Astrocyte of the cerebellum (primary cell): ENCODE measurements around the gene DIAPH2.

ENCODE experiments used
- DNase-seq: peaks from one replicate; pipeline ENCODE4 v3.0.0-alpha.2; 2011; ENCODE audit warnings: low read depth
- H3K4me3 ChIP-seq: 2 replicates; pipeline ENCODE4 v1.5.1; 2011; ENCODE audit warnings: mild to moderate bottlenecking, low read depth, low read length, moderate library complexity
- CTCF ChIP-seq: IDR thresholded peaks from 2 replicates; pipeline ENCODE4 v1.5.1; 2012; ENCODE audit warnings: low read length, low read depth, moderate library complexity, mild to moderate bottlenecking; ENCODE audit errors: missing control alignments
- in situ Hi-C: cut with HindIII; loops from 2 replicates; pipeline ENCODE4 v1.10.0; 2017; ENCODE audit warnings: low sequenced_read_pairs

The DIAPH2 gene

GRCh38 chrX:96687776-96688175, 3.1 kb downstream of the DIAPH2 start:
- in situ Hi-C loops = no loop called here
- no peak for DNase-seq
- H3K4me3 ChIP-seq = no peak overlapping the region
- TF ChIP-seq CTCF = no peak

- no peak for TF ChIP-seq CTCF
- DNase-seq = no peak
- in situ Hi-C loops = no loop called here
- no peak overlapping the region for H3K4me3 ChIP-seq
Measured at GRCh38 chrX:96688789-96689188, 4.1 kb downstream of the DIAPH2 start.

- in situ Hi-C loops = no loop called here
- no peak overlapping the region for H3K4me3 ChIP-seq
- no peak for TF ChIP-seq CTCF
- no peak for DNase-seq
Measured at GRCh38 chrX:96689991-96690390, 5.3 kb downstream of the DIAPH2 start.

GRCh38 chrX:96692454-96692853, 7.8 kb downstream of the DIAPH2 start:
- no peak for TF ChIP-seq CTCF
- DNase-seq = no peak
- no peak overlapping the region for H3K4me3 ChIP-seq
- in situ Hi-C loops = no loop called here

- DNase-seq = no peak
- H3K4me3 ChIP-seq = no peak overlapping the region
- in situ Hi-C loops = no loop called here
- TF ChIP-seq CTCF = no peak
Measured at GRCh38 chrX:96692890-96693289, 8.2 kb downstream of the DIAPH2 start.

GRCh38 chrX:96693407-96693806, 8.8 kb downstream of the DIAPH2 start:
- in situ Hi-C loops = no loop called here

More at GRCh38 chrX:96693407-96693806, 8.8 kb downstream of the DIAPH2 start:
- DNase-seq = no peak
- no peak overlapping the region for H3K4me3 ChIP-seq
- no peak for TF ChIP-seq CTCF
